HAP-1 (cell line): ENCODE data around the gene POMGNT1.

Experiments used
- DNase-seq, 2 experiments: peaks; one replicate each; pipeline ENCODE4 v3.0.0-alpha.2; 2016 to 2020; ENCODE audit warnings: low spot score in 2 of 2
- H3K27me3 ChIP-seq: fragments of 250-450 bp; sonication (Bioruptor Pico); 2 replicates; pipeline ENCODE4 v1.5.1; 2020; ENCODE audit warnings: low read depth, mild to moderate bottlenecking, moderate library complexity
- H3K36me3 ChIP-seq: fragments of 250-450 bp; sonication (Bioruptor Pico); replicated peaks from 2 replicates; pipeline ENCODE4 v1.5.1; 2020; ENCODE audit warnings: mild to moderate bottlenecking
- H3K4me1 ChIP-seq: fragments of 250-450 bp; sonication (Bioruptor Pico); 2 replicates; pipeline ENCODE4 v1.5.1; 2020; ENCODE audit warnings: mild to moderate bottlenecking
- H3K4me3 ChIP-seq: fragments of 250-450 bp; sonication (Bioruptor Pico); 2 replicates; pipeline ENCODE4 v1.5.1; 2020; ENCODE audit warnings: mild to moderate bottlenecking, moderate library complexity
- H3K9me3 ChIP-seq: fragments of 250-450 bp; sonication (Bioruptor Pico); 2 replicates; pipeline ENCODE4 v1.5.1; 2020; ENCODE audit warnings: mild to moderate bottlenecking, moderate library complexity
- in situ Hi-C: fragments of 300-500 bp; cut with MboI; formaldehyde crosslinking; loops from 3 replicates; pipeline ENCODE4 v1.14.3; 2020; ENCODE audit warnings: low sequenced_read_pairs, inconsistent platforms, mixed read lengths

POMGNT1 gene

GRCh38 chr1:46197560-46197963 lies 672 bp downstream of the POMGNT1 start:
- Histone ChIP-seq H3K9me3 (no peaks in the 10 kb centered on the region), H3K4me3 (peak overlapping the region; percentile 73), H3K27me3 (no peaks in the 10 kb centered on the region), H3K36me3 (peaks cover 15% of the 10 kb centered on the region), H3K4me1 (peaks cover 13% of the 10 kb centered on the region)
- in situ Hi-C loops, result no loop called here
- no peak for DNase-seq

GRCh38 chr1:46196609-46197008 lies 1.6 kb downstream of the POMGNT1 start:
- Histone ChIP-seq H3K27me3 (no peaks in the 10 kb centered on the region), H3K4me3 (no peak overlapping the region), H3K4me1 (peaks cover 13% of the 10 kb centered on the region), H3K9me3 (no peaks in the 10 kb centered on the region), H3K36me3 (peaks cover 21% of the 10 kb centered on the region)
- in situ Hi-C loops, result no loop called here
- no peak for DNase-seq

- H3K9me3 ChIP-seq, result no peaks in the 10 kb centered on the region
- in situ Hi-C loops, result no loop called here
- H3K27me3 ChIP-seq, result no peaks in the 10 kb centered on the region
- DNase-seq, result no peak
- peaks cover 28% of the 10 kb centered on the region for H3K36me3 ChIP-seq
- H3K4me3 ChIP-seq, result no peak overlapping the region
- H3K4me1 ChIP-seq, result peaks cover 13% of the 10 kb centered on the region
Observed at GRCh38 chr1:46194641-46195193, 3.5 kb downstream of the POMGNT1 start.

GRCh38 chr1:46193984-46194570 lies 4.2 kb downstream of the POMGNT1 start:
- in situ Hi-C loops, result no loop called here
- H3K4me3 ChIP-seq, result no peak overlapping the region
- H3K9me3 ChIP-seq, result no peaks in the 10 kb centered on the region
- peaks cover 28% of the 10 kb centered on the region for H3K36me3 ChIP-seq
- DNase-seq, result no peak
- H3K27me3 ChIP-seq, result no peaks in the 10 kb centered on the region
- peaks cover 10% of the 10 kb centered on the region for H3K4me1 ChIP-seq

GRCh38 chr1:46193285-46193684 lies 4.9 kb downstream of the POMGNT1 start:
- in situ Hi-C loops, result no loop called here
- no peaks in the 10 kb centered on the region for H3K27me3 ChIP-seq
- DNase-seq, result no peak
- peaks cover 28% of the 10 kb centered on the region for H3K36me3 ChIP-seq
- H3K9me3 ChIP-seq, result no peaks in the 10 kb centered on the region
- no peak overlapping the region for H3K4me3 ChIP-seq
- peaks cover 7% of the 10 kb centered on the region for H3K4me1 ChIP-seq

GRCh38 chr1:46192171-46192570 lies 6.1 kb downstream of the POMGNT1 start:
- no peak for DNase-seq
- H3K4me1 ChIP-seq, result peaks cover 2% of the 10 kb centered on the region
- in situ Hi-C loops, result no loop called here
- H3K36me3 ChIP-seq, result peaks cover 28% of the 10 kb centered on the region
- no peaks in the 10 kb centered on the region for H3K27me3 ChIP-seq
- no peak overlapping the region for H3K4me3 ChIP-seq
- H3K9me3 ChIP-seq, result no peaks in the 10 kb centered on the region

- DNase-seq, result no peak
- Histone ChIP-seq H3K36me3 (peaks cover 28% of the 10 kb centered on the region), H3K4me3 (no peak overlapping the region), H3K27me3 (no peaks in the 10 kb centered on the region), H3K4me1 (no peaks in the 10 kb centered on the region), H3K9me3 (no peaks in the 10 kb centered on the region)
- in situ Hi-C loops, result no loop called here
Observed at GRCh38 chr1:46191033-46191701, 7.1 kb downstream of the POMGNT1 start.

GRCh38 chr1:46190539-46190938 lies 7.7 kb downstream of the POMGNT1 start:
- Histone ChIP-seq H3K4me3 (no peak overlapping the region), H3K9me3 (no peaks in the 10 kb centered on the region), H3K4me1 (no peaks in the 10 kb centered on the region), H3K36me3 (peaks cover 26% of the 10 kb centered on the region), H3K27me3 (no peaks in the 10 kb centered on the region)
- DNase-seq, result no peak
- in situ Hi-C loops, result no loop called here

- no peak for DNase-seq
- Histone ChIP-seq H3K27me3 (no peaks in the 10 kb centered on the region), H3K36me3 (peaks cover 22% of the 10 kb centered on the region), H3K9me3 (no peaks in the 10 kb centered on the region), H3K4me3 (no peak overlapping the region), H3K4me1 (no peaks in the 10 kb centered on the region)
- in situ Hi-C loops, result no loop called here
Observed at GRCh38 chr1:46188295-46189030, 9.8 kb downstream of the POMGNT1 start.

- no peak overlapping the region for H3K4me3 ChIP-seq
- no peaks in the 10 kb centered on the region for H3K27me3 ChIP-seq
- H3K36me3 ChIP-seq, result peaks cover 11% of the 10 kb centered on the region; the same call in 1 of the 2 replicates
- no peaks in the 10 kb centered on the region for H3K9me3 ChIP-seq
- DNase-seq, result no peak
- no peaks in the 10 kb centered on the region for H3K4me1 ChIP-seq
- in situ Hi-C loops, result no loop called here
Observed at GRCh38 chr1:46187106-46187869, 10.9 kb downstream of the POMGNT1 start.

- Histone ChIP-seq H3K27me3 (no peaks in the 10 kb centered on the region), H3K9me3 (no peaks in the 10 kb centered on the region), H3K4me1 (no peaks in the 10 kb centered on the region), H3K36me3 (0 out of 2 replicates have a peak, but pooled peaks cover 8% of the 10 kb centered on the region), H3K4me3 (no peak overlapping the region)
- DNase-seq, result no peak
- in situ Hi-C loops, result no loop called here
Observed at GRCh38 chr1:46186076-46186475, 12.2 kb downstream of the POMGNT1 start.

GRCh38 chr1:46184920-46185658 lies 13.1 kb downstream of the POMGNT1 start:
- Histone ChIP-seq H3K36me3 (no peaks in the 10 kb centered on the region), H3K27me3 (no peaks in the 10 kb centered on the region), H3K4me3 (no peak overlapping the region), H3K4me1 (no peaks in the 10 kb centered on the region), H3K9me3 (no peaks in the 10 kb centered on the region)
- DNase-seq, result no peak
- in situ Hi-C loops, result no loop called here
